Nephron (organoid): ENCODE measurements around the gene ISLR2.

Experiments used
- H3K27ac Mint-ChIP-seq, 3 experiments: 2 replicates each; pipeline ENCODE4 v1.8.0; 2020; ENCODE audit warnings: mixed read lengths in 3 of 3, mild to moderate bottlenecking in 2 of 3, moderate library complexity in 1 of 3
- H3K27me3 Mint-ChIP-seq: 2 replicates; pipeline ENCODE4 v1.8.0; 2021; ENCODE audit warnings: low read depth, mild to moderate bottlenecking, moderate library complexity, mixed read lengths
- H3K36me3 Mint-ChIP-seq: 2 replicates; pipeline ENCODE4 v1.8.0; 2020; ENCODE audit warnings: low read depth, mixed read lengths
- H3K4me1 Mint-ChIP-seq: 2 replicates; pipeline ENCODE4 v1.8.0; 2020; ENCODE audit warnings: mixed read lengths
- H3K4me3 Mint-ChIP-seq, 3 experiments: 2 replicates each; pipeline ENCODE4 v1.8.0; 2020; ENCODE audit warnings: mild to moderate bottlenecking in 3 of 3, mixed read lengths in 3 of 3, moderate library complexity in 2 of 3
- H3K9me3 Mint-ChIP-seq: 2 replicates; pipeline ENCODE4 v1.8.0; 2020; ENCODE audit warnings: mixed read lengths
- CTCF ChIP-seq, 3 experiments: fragments of 200-600 bp; sonication (generic); IDR thresholded peaks; one replicate each; pipeline ENCODE4 v1.5.0; 2021; ENCODE audit warnings: antibody characterized with exemption in 3 of 3; ENCODE audit not compliant: unreplicated experiment in 3 of 3

Gene ISLR2

DNA sequence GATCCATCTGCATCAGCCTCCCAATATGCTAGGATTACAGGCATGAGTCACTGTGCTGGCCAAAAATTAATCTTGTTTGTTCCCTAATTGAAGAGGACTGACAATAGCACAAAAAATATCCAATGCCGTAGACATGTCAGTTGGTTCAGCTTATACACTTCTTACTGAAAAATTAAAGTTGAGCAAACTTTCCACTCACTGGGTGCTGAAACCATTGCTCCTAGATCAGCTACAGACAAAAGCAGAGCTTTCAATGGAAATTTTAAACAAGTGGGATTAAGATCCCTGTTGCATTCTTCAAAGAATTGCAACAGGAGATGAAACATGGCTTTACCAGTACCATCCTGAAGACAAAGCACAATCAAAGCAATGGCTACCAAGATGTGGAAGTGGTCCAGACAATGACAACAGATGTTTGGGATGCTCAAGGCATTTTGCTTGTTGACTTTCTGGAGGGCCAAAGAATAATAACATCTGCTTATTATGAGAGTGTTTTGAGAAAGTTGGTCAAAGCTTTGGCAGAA is 16.0 kb downstream of the ISLR2 start:
- no peak for TF ChIP-seq CTCF (IDR thresholded peaks at IDR 0.05; ENCODE audit: unreplicated experiment in 3 of 3)
- no peak overlapping the region for H3K4me3 Mint-ChIP-seq
- no peaks in the 10 kb centered on the region for H3K4me1 Mint-ChIP-seq
- no peak overlapping the region for H3K27ac Mint-ChIP-seq
- H3K36me3 Mint-ChIP-seq, result no peaks in the 10 kb centered on the region
- H3K9me3 Mint-ChIP-seq, result peaks cover 6% of the 10 kb centered on the region
- H3K27me3 Mint-ChIP-seq, result peaks cover 6% of the 10 kb centered on the region

DNA sequence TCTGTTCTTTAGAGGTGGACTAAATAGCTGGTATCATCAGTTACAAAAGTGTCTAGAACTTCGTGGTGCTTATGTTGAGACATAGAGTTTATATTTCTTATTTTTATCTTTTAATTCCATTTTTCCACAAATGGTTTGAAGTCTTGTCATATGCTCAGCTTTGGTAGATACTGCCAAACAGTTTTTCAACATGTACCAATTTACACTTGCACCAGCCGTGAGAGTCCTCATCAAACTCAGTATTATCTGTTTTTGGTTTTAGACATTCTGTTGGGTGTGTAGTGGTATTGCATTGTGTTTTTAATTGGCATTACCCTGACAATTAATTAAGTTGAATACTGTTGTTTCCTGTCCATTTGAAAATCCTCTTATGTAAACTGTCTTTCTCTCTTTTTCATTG is 16.7 kb downstream of the ISLR2 start:
- Mint-ChIP-seq H3K27me3 (peaks cover 6% of the 10 kb centered on the region), H3K4me3 (no peak overlapping the region), H3K36me3 (no peaks in the 10 kb centered on the region), H3K9me3 (peaks cover 6% of the 10 kb centered on the region), H3K4me1 (no peaks in the 10 kb centered on the region), H3K27ac (no peak overlapping the region)
- TF ChIP-seq CTCF (IDR thresholded peaks at IDR 0.05; ENCODE audit: unreplicated experiment in 3 of 3), result no peak

- H3K27me3 Mint-ChIP-seq, result no peaks in the 10 kb centered on the region
- H3K36me3 Mint-ChIP-seq, result no peaks in the 10 kb centered on the region
- no peaks in the 10 kb centered on the region for H3K9me3 Mint-ChIP-seq
- peak overlapping the region; percentile 93 to 96 (median 95) for H3K27ac Mint-ChIP-seq
- H3K4me3 Mint-ChIP-seq, result no peak overlapping the region
- TF ChIP-seq CTCF (IDR thresholded peaks at IDR 0.05; ENCODE audit: unreplicated experiment in 3 of 3), result no peak
- peaks cover 54% of the 10 kb centered on the region for H3K4me1 Mint-ChIP-seq
Observed at GRCh38 chr15:74155766-74156417, 25.5 kb downstream of the ISLR2 start.

DNA sequence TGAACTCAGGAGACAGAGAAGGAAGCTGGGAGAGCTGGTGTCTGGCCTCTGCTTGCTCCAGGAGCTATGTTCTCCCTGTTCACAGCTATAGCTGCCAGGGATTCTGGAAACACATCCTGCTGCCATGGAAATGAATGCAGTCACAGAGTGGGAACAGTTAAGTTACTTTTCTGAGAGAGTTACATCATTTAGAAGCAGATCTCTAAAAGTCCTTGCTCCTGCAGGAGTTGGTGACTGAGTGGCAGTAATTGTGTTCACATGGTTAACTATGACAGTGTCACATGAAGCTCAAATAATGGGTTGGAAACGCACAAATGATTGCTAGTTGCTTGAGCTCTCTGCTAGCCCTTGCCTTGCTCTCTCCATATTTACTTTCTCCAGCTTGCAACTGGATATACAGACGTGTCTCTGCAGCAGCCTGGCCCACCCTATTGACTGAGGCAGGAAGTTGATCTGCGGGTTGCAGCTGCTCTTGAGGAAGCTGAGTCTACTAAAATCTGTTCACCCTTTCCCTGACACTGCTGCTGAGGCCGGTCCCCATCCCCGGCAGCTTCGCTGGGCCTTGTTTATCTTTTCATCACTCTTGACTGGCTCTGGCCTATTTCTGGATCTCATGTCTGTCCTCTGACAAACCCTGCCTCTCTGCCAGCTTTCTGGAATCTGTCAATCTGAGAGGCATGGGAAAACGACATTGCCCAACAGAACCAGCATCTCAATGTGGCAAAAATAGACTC is 26.5 kb downstream of the ISLR2 start:
- TF ChIP-seq CTCF (IDR thresholded peaks at IDR 0.05; ENCODE audit: unreplicated experiment in 3 of 3), result no peak
- Mint-ChIP-seq H3K4me3 (peak overlapping the region in 1 of 3 experiments; percentile 7), H3K27ac (peak overlapping the region; percentile 93 to 96 (median 95)), H3K27me3 (peaks cover 2% of the 10 kb centered on the region), H3K4me1 (peaks cover 57% of the 10 kb centered on the region), H3K36me3 (no peaks in the 10 kb centered on the region), H3K9me3 (no peaks in the 10 kb centered on the region)

- TF ChIP-seq CTCF (IDR thresholded peaks at IDR 0.05; ENCODE audit: unreplicated experiment in 3 of 3), result no peak
- Mint-ChIP-seq H3K27ac (peak overlapping the region; percentile 93 to 96 (median 95)), H3K27me3 (peaks cover 10% of the 10 kb centered on the region), H3K4me1 (peaks cover 65% of the 10 kb centered on the region), H3K4me3 (no peak overlapping the region), H3K9me3 (no peaks in the 10 kb centered on the region), H3K36me3 (no peaks in the 10 kb centered on the region)
Observed at GRCh38 chr15:74157868-74158827, 27.8 kb downstream of the ISLR2 start.
